ENCODE data around the gene SMIM43.

SMIM43 gene

DNA sequence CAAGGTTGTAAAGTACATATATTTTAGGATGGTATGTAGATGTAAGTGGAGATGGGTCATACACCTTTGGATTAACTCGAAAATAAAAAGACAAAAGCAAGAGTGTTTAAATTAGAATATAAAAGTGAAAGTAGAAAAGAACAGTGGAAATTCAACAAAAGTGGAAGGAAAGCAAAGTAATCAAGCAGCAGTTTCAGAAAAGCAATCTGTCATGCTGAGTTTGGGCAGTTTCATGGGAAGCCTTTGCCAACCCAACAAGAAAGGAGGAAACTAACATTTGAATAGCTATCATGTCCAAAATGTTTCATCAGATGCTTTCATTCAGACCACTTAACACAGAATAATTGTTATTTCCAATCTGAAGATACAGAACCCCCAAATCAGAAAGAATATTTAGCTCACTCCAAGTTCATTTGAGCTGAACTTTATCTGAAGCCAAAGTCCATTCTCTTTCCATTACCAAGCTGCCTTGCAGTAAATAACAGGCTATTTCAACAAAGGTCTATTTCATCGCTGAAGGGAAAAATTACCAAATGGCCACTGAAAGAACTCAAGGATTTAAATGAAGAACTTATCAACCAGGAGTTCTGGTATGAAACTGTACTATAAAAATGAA lies 34.4 kb upstream of the SMIM43 start:
- TF ChIP-seq CREB1 (IDR thresholded peaks at IDR 0.05; ENCODE audit: low read depth) (no peak), ZBTB7A (IDR thresholded peaks at IDR 0.05; ENCODE audit: low read depth) (no peak), EGR1 (IDR thresholded peaks at IDR 0.05) (no peak), TAF1 (IDR thresholded peaks at IDR 0.05; ENCODE audit: low read depth) (no peak), EP300 (IDR thresholded peaks at IDR 0.05; ENCODE audit: borderline replicate concordance) (no peak), TCF12 (IDR thresholded peaks at IDR 0.05; ENCODE audit: low read depth) (no peak), FOXM1 (IDR thresholded peaks at IDR 0.05; ENCODE audit: borderline replicate concordance, low read depth) (no peak), YY1 (IDR thresholded peaks at IDR 0.05; ENCODE audit: low read depth) (no peak), RAD21 (IDR thresholded peaks at IDR 0.05; ENCODE audit: low read depth) (no peak), NFIC (IDR thresholded peaks at IDR 0.05) (no peak), TEAD4 (IDR thresholded peaks at IDR 0.05) (no peak), CEBPB (IDR thresholded peaks at IDR 0.05) (no peak)
- TF ChIP-seq, protein P1, sequence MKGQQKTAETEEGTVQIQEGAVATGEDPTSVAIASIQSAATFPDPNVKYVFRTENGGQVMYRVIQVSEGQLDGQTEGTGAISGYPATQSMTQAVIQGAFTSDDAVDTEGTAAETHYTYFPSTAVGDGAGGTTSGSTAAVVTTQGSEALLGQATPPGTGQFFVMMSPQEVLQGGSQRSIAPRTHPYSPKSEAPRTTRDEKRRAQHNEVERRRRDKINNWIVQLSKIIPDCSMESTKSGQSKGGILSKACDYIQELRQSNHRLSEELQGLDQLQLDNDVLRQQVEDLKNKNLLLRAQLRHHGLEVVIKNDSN (IDR thresholded peaks at IDR 0.05), result no peak
- TF ChIP-seq, protein P2, sequence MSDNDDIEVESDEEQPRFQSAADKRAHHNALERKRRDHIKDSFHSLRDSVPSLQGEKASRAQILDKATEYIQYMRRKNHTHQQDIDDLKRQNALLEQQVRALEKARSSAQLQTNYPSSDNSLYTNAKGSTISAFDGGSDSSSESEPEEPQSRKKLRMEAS (IDR thresholded peaks at IDR 0.05), result no peak
- TF ChIP-seq, protein P3, sequence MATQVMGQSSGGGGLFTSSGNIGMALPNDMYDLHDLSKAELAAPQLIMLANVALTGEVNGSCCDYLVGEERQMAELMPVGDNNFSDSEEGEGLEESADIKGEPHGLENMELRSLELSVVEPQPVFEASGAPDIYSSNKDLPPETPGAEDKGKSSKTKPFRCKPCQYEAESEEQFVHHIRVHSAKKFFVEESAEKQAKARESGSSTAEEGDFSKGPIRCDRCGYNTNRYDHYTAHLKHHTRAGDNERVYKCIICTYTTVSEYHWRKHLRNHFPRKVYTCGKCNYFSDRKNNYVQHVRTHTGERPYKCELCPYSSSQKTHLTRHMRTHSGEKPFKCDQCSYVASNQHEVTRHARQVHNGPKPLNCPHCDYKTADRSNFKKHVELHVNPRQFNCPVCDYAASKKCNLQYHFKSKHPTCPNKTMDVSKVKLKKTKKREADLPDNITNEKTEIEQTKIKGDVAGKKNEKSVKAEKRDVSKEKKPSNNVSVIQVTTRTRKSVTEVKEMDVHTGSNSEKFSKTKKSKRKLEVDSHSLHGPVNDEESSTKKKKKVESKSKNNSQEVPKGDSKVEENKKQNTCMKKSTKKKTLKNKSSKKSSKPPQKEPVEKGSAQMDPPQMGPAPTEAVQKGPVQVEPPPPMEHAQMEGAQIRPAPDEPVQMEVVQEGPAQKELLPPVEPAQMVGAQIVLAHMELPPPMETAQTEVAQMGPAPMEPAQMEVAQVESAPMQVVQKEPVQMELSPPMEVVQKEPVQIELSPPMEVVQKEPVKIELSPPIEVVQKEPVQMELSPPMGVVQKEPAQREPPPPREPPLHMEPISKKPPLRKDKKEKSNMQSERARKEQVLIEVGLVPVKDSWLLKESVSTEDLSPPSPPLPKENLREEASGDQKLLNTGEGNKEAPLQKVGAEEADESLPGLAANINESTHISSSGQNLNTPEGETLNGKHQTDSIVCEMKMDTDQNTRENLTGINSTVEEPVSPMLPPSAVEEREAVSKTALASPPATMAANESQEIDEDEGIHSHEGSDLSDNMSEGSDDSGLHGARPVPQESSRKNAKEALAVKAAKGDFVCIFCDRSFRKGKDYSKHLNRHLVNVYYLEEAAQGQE (IDR thresholded peaks at IDR 0.05; ENCODE audit: low read depth), result no peak

DNA sequence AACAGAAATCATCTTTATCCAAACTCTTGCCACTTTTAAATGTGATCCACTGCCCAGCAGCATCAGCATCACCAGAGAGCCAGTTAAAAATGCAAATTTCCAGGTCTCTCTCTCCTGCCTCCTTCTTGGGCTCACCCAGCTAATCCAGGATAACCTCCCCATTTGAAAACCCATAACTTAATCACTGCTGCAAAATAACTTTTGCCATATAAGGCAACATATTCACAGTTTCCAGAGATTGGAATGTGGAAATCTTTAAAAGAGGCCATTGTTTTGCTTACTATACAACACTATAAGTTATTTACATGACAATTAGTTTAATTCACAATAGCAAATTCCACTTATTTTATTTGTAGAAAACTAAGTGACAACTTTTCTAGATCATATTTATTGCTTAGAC lies 31.3 kb upstream of the SMIM43 start:
- TF ChIP-seq TCF12 (IDR thresholded peaks at IDR 0.05; ENCODE audit: low read depth) (no peak), TAF1 (IDR thresholded peaks at IDR 0.05; ENCODE audit: low read depth) (no peak), RAD21 (IDR thresholded peaks at IDR 0.05; ENCODE audit: low read depth) (no peak), TEAD4 (IDR thresholded peaks at IDR 0.05) (no peak), FOXM1 (IDR thresholded peaks at IDR 0.05; ENCODE audit: borderline replicate concordance, low read depth) (no peak)
- TF ChIP-seq, protein P3 (IDR thresholded peaks at IDR 0.05; ENCODE audit: low read depth), result no peak

DNA sequence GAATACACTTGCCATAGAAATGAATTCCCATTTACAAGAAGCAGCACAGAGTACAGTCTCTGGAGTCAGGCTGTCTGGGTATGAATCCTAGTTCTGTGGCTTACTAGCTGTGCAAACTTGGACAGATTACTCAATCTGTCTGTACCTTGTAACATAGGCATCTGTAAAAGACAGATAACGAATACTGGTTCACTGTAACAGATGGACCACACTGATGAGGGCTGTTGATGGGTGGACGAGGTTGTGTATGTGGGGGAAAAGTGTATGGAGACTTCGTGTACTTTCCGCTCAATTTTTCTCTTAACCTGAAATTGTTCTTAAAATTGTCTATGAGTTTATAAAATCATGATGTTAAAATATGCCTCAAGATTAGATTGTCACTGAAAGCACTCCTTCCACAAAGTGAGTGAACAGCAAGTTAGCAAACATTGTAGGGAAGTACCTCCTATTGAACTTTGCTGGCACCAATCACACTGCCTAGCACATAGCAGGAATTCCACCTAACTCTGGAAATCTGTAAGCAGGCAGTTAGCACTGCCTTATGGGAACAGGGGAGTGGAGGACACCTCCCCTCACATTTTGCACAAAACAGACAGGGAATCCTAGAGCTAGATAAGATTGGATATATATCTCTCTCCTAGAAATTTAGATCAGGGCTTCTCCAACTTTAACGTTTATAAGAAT lies 29.7 kb upstream of the SMIM43 start:
- TF ChIP-seq, protein P3 (IDR thresholded peaks at IDR 0.05; ENCODE audit: low read depth), result no peak
- TF ChIP-seq TEAD4 (IDR thresholded peaks at IDR 0.05) (0 out of 2 replicates have a peak, but pooled peaks have one; percentile 12), FOXM1 (IDR thresholded peaks at IDR 0.05; ENCODE audit: borderline replicate concordance, low read depth) (no peak), NFIC (IDR thresholded peaks at IDR 0.05) (no peak), ZBTB7A (IDR thresholded peaks at IDR 0.05; ENCODE audit: low read depth) (no peak), RAD21 (IDR thresholded peaks at IDR 0.05; ENCODE audit: low read depth) (no peak), TAF1 (IDR thresholded peaks at IDR 0.05; ENCODE audit: low read depth) (no peak)

DNA sequence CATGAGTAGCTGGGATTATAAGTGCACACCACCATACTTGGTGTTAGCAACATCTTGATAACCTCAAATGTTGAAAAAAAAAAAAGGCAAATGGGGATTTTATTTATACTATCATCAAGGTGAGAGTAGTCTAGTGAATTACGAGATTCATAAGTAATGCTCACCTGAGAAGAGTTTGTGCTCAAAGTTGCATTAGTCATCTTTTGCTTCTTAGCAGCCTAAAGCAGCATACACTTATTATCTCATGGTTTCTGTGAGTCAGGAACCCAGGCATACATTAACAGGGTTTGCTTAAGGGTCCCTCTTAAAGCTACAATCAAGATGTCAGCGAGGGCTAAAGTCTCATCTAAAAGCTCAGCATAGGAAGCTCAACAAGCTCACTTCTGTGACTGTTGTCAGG lies 28.0 kb upstream of the SMIM43 start:
- TF ChIP-seq TAF1 (IDR thresholded peaks at IDR 0.05; ENCODE audit: low read depth), result no peak

DNA sequence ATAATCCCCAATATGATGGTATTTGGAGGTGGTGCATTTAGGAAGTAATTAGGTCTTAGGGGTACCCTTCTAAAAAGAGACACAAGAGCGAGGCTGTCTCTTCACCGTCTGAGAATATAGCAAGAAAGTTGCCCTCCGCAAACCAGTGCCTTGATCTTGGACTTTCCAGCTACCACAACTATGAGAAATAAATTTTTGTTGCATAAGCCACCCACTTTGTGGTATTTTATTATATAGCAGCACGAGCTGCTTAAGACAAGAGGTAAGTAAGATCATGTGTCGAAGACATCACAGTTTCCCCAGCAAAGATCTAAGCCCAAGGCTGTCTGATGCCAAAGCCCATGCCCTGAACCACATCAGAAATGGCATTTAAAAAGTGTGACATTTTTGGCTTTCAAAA lies 26.5 kb upstream of the SMIM43 start:
- TF ChIP-seq EP300 (IDR thresholded peaks at IDR 0.05; ENCODE audit: borderline replicate concordance) (no peak), YY1 (IDR thresholded peaks at IDR 0.05; ENCODE audit: low read depth) (no peak), RAD21 (IDR thresholded peaks at IDR 0.05; ENCODE audit: low read depth) (no peak), EGR1 (IDR thresholded peaks at IDR 0.05) (no peak), CREB1 (IDR thresholded peaks at IDR 0.05; ENCODE audit: low read depth) (no peak), TAF1 (IDR thresholded peaks at IDR 0.05; ENCODE audit: low read depth) (no peak), TEAD4 (IDR thresholded peaks at IDR 0.05) (no peak), NFIC (IDR thresholded peaks at IDR 0.05) (no peak)
- TF ChIP-seq, protein P1 (IDR thresholded peaks at IDR 0.05), result no peak
- TF ChIP-seq, protein P3 (IDR thresholded peaks at IDR 0.05; ENCODE audit: low read depth), result no peak
